A673 (cell line): ENCODE data around the gene NEURL3. TPM values are rescaled to one million over a fixed set of nuclear protein-coding genes. Genes with fewer than 3 reads are reported as not detected.
"Not testable (repeated sequence)": the region's sequence is repeated elsewhere in the genome, so short reads cannot be mapped to it uniquely, and the experiment has no call there.

ENCODE experiments used
- BruUV-seq: library from RNA; stranded (reverse); fragments of 400-500 nt; replicated peaks from 2 replicates; lab custom pipeline; 2021; lab: Mats Ljungman, UMichigan
- CTCF ChIA-PET: fragments of 300-600 bp; sonication (Branson Sonifier 250); formaldehyde crosslinking; loops from one replicate; lab custom pipeline; 2022; ENCODE audit warnings: antibody characterized with exemption; lab: Charles Lee
- POLR2A ChIA-PET: fragments of 300-600 bp; sonication (Branson Sonifier 250); formaldehyde crosslinking; loops from one replicate; lab custom pipeline; 2022; ENCODE audit warnings: antibody characterized with exemption; ENCODE audit not compliant: low non-redundant PET; lab: Charles Lee
- DNase-seq: peaks from one replicate; pipeline ENCODE4 v3.0.0-alpha.2; 2015; ENCODE audit warnings: low spot score
- H3K27ac ChIP-seq: fragments of 200-600 bp; sonication (generic); 2 replicates; pipeline ENCODE4 v1.5.1; 2016; ENCODE audit warnings: mixed run types, low read depth, mild to moderate bottlenecking, mixed read lengths, antibody characterized with exemption, low read length; ENCODE audit not compliant: poor library complexity, severe bottlenecking
- H3K27me3 ChIP-seq: fragments of 200-600 bp; sonication (generic); replicated peaks from 2 replicates; pipeline ENCODE4 v1.6.1; 2017; ENCODE audit warnings: mixed run types, low read depth, mild to moderate bottlenecking, mixed read lengths, antibody characterized with exemption, low read length; ENCODE audit not compliant: insufficient read depth, poor library complexity
- H3K36me3 ChIP-seq: fragments of 200-600 bp; sonication (generic); 2 replicates; pipeline ENCODE4 v1.6.1; 2016; ENCODE audit warnings: mixed run types, mild to moderate bottlenecking, mixed read lengths, antibody characterized with exemption, low read length; ENCODE audit not compliant: insufficient read depth, poor library complexity, severe bottlenecking
- H3K4me1 ChIP-seq: fragments of 200-600 bp; sonication (generic); 2 replicates; pipeline ENCODE4 v1.6.1; 2017; ENCODE audit warnings: mixed run types, mild to moderate bottlenecking, mixed read lengths, antibody characterized with exemption, low read length; ENCODE audit not compliant: insufficient read depth, poor library complexity, severe bottlenecking
- H3K4me3 ChIP-seq: fragments of 200-600 bp; sonication (generic); 2 replicates; pipeline ENCODE4 v1.5.1; 2016; ENCODE audit warnings: low read depth, mixed run types, mild to moderate bottlenecking, mixed read lengths, low read length; ENCODE audit not compliant: poor library complexity, severe bottlenecking
- H3K9me3 ChIP-seq: fragments of 200-600 bp; sonication (generic); 2 replicates; pipeline ENCODE4 v1.6.1; 2016; ENCODE audit warnings: mixed run types, low read depth, mild to moderate bottlenecking, mixed read lengths, antibody characterized with exemption, low read length; ENCODE audit not compliant: poor library complexity, severe bottlenecking
- EZH2 ChIP-seq: fragments of 200-600 bp; sonication (generic); IDR thresholded peaks from 2 replicates; pipeline ENCODE4 v1.6.1; 2017; ENCODE audit warnings: borderline replicate concordance, low read depth, mild to moderate bottlenecking, mixed read lengths, antibody characterized with exemption, low read length; ENCODE audit not compliant: poor library complexity, severe bottlenecking
- intact Hi-C: fragments of 100-400 bp; cut with micrococcal nuclease; formaldehyde crosslinking; loops from one replicate; pipeline ENCODE4 v1.10.0; 2022; ENCODE audit not compliant: unreplicated experiment
- total RNA-seq: library from RNA; stranded (reverse); gene quantifications from 2 replicates; pipeline ENCODE4 v1.2.3, GENCODE V29; 2021
- TF ChIP-seq, protein P1 (sequence below): fragments of 300-800, 200-600 bp; sonication (generic); conservative IDR thresholded peaks from 2 replicates; pipeline ENCODE4 v1.5.1; 2017; ENCODE audit warnings: low read depth, mild to moderate bottlenecking, antibody characterized with exemption, low read length, moderate library complexity, mixed read lengths

Gene NEURL3
- total RNA-seq, 1 experiment from 2014 or later: not detected

GRCh38 chr2:96501471-96501874 is 3.7 kb downstream of the NEURL3 start:
- H3K36me3 ChIP-seq: no peaks in the 10 kb centered on the region
- no peaks in the 10 kb centered on the region for H3K9me3 ChIP-seq
- H3K27ac ChIP-seq: no peak overlapping the region
- H3K4me3 ChIP-seq: no peak overlapping the region
- no TSS peak for BruUV-seq
- no peaks in the 10 kb centered on the region for H3K4me1 ChIP-seq
- TF ChIP-seq, protein P1, sequence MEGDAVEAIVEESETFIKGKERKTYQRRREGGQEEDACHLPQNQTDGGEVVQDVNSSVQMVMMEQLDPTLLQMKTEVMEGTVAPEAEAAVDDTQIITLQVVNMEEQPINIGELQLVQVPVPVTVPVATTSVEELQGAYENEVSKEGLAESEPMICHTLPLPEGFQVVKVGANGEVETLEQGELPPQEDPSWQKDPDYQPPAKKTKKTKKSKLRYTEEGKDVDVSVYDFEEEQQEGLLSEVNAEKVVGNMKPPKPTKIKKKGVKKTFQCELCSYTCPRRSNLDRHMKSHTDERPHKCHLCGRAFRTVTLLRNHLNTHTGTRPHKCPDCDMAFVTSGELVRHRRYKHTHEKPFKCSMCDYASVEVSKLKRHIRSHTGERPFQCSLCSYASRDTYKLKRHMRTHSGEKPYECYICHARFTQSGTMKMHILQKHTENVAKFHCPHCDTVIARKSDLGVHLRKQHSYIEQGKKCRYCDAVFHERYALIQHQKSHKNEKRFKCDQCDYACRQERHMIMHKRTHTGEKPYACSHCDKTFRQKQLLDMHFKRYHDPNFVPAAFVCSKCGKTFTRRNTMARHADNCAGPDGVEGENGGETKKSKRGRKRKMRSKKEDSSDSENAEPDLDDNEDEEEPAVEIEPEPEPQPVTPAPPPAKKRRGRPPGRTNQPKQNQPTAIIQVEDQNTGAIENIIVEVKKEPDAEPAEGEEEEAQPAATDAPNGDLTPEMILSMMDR: no peak
- TF ChIP-seq EZH2: no peak
- DNase-seq: no peak
- CTCF ChIA-PET: no interaction called here
- intact Hi-C loops: no loop called here
- POLR2A ChIA-PET: interaction anchor here (0.6 kb wide), 1 partner anchor 69 kb away, joined by 3 read pairs; no protein-coding TSS in a partner anchor
- H3K27me3 ChIP-seq: peaks cover 23% of the 10 kb centered on the region

DNA sequence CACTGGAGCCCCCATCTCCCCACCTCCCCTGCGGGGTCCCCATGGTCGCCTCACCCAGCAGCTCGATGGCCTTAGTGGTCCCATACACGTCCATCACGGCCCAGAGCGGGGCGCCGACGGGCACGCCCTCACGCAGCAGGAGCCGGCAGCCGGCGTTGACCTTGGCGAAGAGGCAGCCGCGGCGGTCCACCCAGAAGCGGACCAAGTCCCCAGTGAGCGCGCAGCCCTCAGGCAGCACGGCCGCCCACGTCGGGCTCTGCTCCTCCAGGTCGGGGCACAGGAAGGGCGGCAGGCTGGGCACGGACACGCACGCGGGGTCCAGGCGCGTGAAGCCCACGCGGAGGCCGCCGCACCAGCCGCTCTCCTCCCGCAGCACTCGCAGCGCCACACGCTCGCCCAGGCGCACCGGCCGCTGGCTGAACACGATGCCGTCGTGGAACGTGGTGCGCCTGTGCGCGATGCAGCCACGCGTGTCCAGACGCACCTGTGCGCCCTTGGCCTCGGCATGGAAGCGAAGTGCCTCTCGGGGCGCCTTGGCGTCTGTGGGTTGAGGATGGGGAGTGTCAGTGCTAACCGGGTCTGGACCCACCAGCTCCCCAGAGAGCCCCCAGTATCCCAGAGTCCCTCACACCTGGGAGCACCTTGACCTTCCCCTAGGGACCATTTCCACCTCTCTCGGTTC is 4.6 kb downstream of the NEURL3 start:
- no TSS peak for BruUV-seq

DNA sequence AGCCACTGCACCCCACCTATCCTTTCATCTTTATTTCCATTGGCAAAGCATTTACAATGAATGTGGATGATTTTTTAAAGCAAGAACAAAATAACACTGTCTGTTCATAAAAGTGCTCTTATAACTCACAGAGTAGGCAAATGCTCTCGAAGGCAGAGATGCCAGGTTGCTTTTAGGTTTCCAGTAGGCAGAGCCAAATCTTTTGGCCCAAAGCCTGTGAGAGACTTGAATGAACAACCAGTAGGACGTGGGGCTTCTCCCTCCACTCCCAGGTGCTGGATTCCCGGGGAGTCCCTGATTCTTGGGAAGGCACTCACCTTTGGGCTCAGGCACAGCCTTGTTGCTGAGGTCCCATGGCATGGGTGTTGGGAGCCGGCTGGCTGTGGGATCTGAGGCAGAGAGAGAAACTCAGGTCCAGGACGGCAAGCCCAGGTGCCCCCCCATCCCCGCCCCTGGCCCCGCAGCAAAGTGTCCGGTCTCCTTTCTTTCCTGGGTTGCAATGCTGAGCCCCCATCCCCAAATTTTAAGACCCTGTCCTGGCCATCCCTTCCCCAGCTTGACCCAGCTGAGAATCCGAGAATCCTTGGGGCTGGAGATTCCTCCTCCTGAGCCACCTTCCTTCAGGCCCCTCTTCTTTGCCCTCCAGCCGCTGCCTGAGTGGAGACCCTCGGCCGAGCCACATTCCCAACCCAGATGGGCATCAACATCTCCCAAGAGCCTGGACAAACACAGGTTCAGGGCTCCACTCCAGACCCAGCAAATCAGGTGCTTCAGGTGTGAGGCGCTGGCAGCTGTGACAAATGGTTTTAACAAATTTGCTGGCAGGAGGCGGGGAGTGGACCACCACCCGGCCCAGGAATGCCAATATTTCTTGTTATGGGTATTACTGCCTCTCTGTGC is 5.8 kb downstream of the NEURL3 start:
- H3K27ac ChIP-seq: no peak overlapping the region
- H3K9me3 ChIP-seq: peaks cover 6% of the 10 kb centered on the region
- peaks cover 23% of the 10 kb centered on the region for H3K27me3 ChIP-seq
- ChIA-PET CTCF (no interaction called here), POLR2A (no interaction called here)
- peaks cover 3% of the 10 kb centered on the region for H3K4me1 ChIP-seq
- TF ChIP-seq, protein P1: no peak
- TF ChIP-seq EZH2: no peak
- BruUV-seq: no TSS peak
- intact Hi-C loops: no loop called here
- H3K36me3 ChIP-seq: no peaks in the 10 kb centered on the region
- no peak for DNase-seq
- H3K4me3 ChIP-seq: no peak overlapping the region

More for the DNA sequence above, 4.6 kb downstream of the NEURL3 start:
- no peaks in the 10 kb centered on the region for H3K36me3 ChIP-seq
- ChIA-PET POLR2A (interaction anchor here (0.6 kb wide), 1 partner anchor 68 kb away, joined by 3 read pairs; no protein-coding TSS in a partner anchor), CTCF (no interaction called here)
- H3K27me3 ChIP-seq: peaks cover 23% of the 10 kb centered on the region
- no peak overlapping the region for H3K4me3 ChIP-seq
- intact Hi-C loops: no loop called here
- peaks cover under 1% of the 10 kb centered on the region for H3K9me3 ChIP-seq
- TF ChIP-seq, protein P1: no peak
- no peak for TF ChIP-seq EZH2
- peaks cover 3% of the 10 kb centered on the region for H3K4me1 ChIP-seq
- DNase-seq: no peak
- no peak overlapping the region for H3K27ac ChIP-seq

GRCh38 chr2:96498611-96499010 is 6.5 kb downstream of the NEURL3 start:
- H3K4me1 ChIP-seq, H3K4me3 ChIP-seq, H3K27ac ChIP-seq, DNase-seq, H3K36me3 ChIP-seq, POLR2A ChIA-PET, intact Hi-C loops, H3K9me3 ChIP-seq, CTCF ChIA-PET, BruUV-seq: not testable (repeated sequence)
- H3K27me3 ChIP-seq: peaks cover 23% of the 10 kb centered on the region
